Measurements from ENCODE around the gene C1QB.

The C1QB gene

DNA sequence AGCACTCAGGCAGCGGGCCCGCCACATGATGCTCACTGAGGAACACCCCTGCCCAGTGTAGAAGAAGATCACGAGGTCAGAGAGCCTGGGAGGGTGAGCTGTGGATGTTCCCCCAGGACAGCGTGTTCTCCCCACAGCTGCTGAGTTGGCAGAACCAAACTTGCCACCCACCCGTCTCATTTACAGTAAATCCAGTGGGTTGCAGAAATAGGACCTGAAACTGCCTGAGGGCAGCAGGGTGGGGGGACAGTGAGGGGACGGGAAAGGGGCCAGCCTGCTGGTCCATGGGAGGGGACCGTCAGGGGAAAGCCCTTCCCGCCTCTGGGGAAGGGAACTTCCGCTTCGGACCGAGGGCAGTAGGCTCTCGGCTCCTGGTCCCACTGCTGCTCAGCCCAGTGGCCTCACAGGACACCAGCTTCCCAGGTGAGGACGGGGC lies at the start of gene C1QB:
TSS of gene C1QB (plus strand) at position 356 of the 436 bp plus-strand sequence. CDS start 6,227 bp downstream, outside the sequence.
- DNase-seq: no peak

- no peak for DNase-seq
These were observed 46.9 kb upstream of the C1QB start for GRCh38 chr1:22606161-22606560.

- DNase-seq: no peak
These were observed 45.9 kb upstream of the C1QB start for GRCh38 chr1:22607154-22607553.

GRCh38 chr1:22608361-22608760 lies 44.7 kb upstream of the C1QB start:
- no peak for DNase-seq

DNA sequence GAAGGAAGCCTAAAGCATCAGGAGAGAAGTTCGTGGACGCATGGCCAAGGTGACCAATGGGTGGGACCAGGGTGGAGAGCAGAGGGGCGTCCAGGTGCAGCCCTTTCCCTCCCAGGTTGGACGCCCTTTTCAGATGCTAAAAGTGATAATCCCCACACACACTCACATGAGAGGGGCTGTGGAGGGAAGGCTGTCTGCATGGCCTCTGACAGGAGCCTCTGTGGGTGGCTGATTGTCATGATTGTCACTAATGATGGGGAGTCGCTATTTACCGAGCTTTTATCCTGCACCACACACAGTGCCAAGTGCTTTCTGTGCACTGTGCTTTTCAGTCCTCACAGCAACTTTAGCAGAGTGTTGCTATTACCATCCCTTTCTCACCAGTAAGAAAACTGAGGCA lies 43.7 kb upstream of the C1QB start:
- DNase-seq: no peak

- DNase-seq: no peak
These were observed 41.5 kb upstream of the C1QB start for GRCh38 chr1:22611530-22611947.

DNA sequence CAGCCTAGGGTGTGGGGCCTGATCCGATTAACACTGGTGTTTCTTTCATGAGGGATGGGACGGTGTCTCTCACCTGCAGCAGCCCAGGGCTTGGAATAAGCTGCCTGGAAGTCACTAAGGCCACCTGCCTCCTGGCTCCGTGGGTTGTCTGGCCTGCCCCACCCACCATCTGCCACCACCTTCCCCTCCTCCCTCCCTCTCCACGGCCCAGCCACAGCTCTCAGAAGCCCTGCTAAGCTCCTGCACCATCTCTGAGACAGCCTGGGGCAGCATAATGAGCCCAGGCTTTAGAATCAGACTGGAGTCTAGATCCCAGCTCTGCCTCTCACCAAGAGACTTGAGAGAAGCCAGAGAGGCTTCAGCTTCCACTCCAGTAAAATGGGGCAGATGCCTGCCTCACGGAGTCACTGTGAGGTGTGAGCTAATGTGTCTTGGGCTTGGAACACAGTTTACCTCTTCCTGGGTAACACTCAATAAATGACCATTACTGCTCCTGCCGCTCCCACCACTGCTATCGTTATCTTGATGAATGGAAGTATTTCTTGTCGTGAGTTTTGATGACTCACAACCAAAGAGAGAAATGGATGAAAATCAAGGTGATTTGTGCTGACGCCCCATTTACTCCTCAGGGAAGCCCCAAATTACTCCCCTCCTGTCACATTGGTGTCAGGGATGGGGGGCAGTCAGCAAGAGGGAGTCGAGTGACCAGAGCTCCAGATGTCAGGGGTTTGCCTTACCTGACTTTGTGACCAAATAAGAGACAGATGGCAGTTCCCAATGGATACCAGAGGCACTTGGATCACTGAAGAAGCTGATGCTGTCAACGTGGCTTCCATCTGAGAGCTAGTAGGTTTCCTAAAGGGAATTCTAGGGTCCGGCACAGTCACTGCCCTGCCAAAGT lies 40.1 kb upstream of the C1QB start:
- DNase-seq: no peak

DNA sequence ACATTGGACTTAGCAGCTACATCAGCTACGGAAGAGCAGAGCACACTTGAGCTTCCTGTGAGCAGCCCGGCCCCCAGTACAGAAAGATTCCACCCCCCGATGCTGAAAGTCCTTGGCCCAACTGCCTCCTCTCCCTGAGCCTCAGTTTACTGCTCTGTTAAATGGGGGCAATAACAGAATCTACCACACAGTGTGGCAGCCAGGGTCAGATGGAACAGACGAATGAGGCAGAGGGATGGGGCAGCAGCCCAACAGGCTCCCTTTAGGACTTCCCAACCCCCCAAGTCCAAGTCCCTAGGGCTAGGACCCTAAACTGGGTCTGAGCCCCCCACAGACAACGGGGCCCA lies 39.5 kb upstream of the C1QB start:
- no peak for DNase-seq

GRCh38 chr1:22613951-22614350 lies 39.1 kb upstream of the C1QB start:
- no peak for DNase-seq

DNA sequence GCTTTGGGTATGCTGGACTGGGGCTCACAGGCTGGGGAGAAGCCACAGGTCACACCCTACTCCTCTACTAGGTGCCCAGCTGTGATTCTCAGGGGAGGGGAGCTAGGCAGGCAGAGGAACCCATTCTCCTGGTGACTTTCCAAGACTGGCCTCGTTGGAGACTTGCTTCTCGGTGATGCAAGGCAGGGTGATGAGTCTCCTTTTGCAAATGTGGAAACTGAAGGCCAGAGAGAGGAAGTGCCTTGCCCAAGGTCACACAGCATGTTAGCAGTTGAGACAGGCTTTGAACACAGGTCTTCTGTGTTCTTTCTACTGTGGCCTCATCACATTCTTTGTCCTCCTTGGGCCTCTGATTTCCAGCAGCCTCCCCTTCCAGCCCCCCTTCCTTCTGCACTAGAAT lies 37.1 kb upstream of the C1QB start:
- DNase-seq: no peak

DNA sequence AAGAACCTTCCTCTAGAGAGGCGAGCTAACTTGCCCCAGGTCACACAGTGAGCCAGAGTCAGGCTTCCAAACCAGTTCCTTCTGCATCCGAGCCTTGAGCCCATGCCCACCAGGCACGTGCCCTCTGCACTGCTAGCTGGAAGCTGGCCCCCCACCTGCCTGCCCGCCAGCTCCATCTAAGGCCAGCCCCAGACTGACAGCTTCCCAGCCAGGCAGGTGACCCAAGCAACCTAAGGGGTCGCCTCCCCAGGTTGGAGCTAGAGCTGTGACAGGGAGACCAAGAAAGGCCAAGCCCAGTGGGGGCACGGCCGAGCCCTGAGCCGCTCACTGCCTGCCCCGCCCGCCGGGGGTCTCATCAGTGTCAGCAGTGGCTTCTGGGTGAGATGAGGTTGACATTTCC lies 36.5 kb upstream of the C1QB start:
- DNase-seq: no peak

GRCh38 chr1:22618056-22618455 lies 35.0 kb upstream of the C1QB start:
- DNase-seq: no peak

GRCh38 chr1:22619252-22619651 lies 33.8 kb upstream of the C1QB start:
- no peak for DNase-seq

DNA sequence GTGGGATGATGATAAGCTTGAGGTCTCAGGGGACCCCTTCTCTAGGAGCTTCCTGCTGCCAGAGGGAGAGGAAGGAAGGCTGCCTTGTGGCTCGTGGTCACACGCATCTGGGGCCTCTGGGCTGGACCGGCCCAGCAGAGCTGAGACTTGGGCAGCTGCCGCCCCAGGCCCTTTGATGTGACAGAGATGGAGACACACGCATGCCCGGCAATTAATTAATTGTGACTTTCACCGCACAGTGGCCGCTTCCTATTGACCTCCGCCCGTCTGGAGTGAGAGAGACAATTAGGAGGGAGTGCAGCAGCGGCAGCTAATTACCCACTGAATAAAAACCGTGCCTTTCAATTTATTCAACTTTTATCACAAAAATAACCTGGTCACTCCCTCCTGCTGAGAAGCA lies 33.2 kb upstream of the C1QB start:
- no peak for DNase-seq

GRCh38 chr1:22621761-22622160 lies 31.3 kb upstream of the C1QB start:
- DNase-seq: no peak

- no peak for DNase-seq
These were observed 27.6 kb upstream of the C1QB start for GRCh38 chr1:22625262-22625925.

DNA sequence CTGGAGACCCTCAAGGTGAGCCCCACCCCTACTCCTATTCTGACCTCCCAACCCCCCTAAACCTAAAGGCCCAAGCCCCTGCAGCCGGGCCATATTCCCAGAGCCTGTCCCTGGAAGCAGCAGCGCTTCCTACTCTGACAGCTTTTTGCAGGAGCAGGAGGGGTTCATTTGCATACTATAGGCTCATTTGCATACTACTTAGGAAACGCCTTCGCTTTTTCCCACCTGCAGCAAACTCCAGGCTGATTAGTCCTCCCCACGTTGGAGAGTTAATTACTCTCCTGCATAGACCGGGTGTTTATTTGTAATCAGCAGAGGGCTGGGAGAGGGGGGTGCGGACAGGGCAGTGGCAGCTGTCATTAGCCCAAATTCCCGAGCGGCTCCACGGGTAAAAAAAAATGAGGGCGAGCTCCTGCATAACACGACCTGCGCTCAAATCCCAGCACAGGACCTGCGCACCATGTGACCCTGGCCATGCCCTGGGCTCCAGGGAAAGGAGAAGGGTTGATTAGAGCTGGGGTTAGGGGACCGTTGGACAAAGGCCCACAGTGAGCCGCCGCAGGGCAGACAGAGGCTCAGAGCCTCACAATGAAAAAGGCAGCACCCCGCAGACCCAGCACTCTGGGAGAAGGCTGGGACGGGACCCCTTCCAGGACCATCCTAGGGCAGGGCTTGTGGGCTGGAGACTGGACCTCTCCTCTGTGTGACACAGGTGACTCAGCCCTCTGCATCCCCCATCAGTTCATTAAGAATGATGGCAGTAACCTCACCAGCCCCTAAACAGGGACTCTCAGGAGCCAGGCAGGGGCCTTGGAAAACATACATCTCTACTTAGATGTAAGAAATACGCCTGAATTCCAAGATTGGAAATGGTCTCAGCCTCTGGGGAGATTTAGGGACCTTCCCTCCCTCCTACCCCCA lies 26.5 kb upstream of the C1QB start:
- no peak for DNase-seq

DNA sequence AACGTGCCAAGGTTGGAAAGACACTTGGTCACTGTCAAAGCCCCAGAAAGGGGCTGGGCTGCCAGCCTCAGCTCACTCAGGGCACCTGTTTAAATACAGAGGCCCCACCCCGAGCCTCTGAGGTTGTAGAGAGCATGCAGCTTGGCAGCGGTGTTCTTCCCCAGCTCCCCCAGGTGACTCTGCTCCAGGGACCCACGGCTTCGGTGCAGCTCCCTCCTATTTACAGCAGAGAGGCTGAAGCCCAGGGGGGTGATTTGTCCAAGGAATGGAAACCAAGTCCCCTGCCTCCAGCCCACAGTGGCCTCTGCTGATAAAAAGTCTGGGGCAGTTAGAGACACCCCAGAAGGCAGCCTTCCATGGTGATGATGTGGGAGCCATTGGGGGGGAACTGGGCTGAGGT lies 25.7 kb upstream of the C1QB start:
- DNase-seq: no peak

DNA sequence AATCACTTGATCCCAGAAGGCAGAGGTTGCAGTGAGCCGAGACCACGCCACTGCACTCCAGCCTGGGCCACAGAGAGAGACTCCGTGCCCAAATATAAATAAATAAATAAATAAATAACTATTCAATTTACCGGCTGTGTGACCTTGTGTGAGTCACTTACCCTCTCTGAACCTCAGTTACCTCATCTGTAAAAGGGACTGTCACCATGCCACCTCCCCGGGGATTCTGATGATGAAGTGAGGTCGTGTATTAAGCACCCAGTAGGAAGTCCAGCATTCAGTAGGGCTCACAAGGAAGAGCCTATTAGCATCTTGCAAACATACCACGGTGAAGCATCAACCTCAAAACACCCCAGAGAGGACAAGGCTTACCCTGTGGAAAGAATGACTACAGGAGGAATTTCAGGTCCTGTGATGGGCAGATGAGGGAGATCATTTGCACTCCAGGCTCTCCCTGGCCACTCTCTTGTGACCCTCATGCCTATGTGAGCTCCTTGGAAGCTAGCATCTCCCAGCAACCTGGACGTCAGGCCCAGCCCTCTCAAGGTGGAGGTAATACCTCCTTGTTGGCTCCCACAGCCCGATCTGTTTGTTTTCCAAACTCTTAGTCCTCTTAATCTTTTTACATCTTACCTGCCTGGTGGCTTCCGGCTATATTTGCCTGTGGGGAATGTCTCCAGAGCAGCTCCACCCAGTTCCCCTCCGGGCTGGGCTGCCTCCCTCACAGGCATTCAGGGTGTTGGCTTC lies 24.2 kb upstream of the C1QB start:
- no peak for DNase-seq

DNA sequence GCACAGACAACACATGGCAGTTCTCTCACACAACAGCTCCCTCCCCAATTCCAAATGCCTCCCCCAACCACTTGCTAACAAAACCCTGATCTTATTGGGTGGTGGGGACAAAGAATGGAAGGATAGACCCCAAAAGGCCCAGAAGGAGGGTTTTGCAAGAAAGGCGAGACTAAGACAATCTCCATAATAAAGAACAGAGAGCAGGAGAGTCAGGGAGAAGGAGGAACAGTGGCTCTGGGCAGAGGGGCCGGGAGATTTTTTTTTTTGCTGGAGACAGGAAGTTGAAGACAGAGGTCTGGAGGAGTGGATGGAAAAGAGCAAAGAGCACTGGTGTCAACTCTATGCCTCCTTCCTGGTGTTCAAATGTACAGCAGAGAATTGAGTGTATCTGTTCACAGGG lies 23.1 kb upstream of the C1QB start:
- no peak for DNase-seq

- DNase-seq: no peak
These were observed 19.2 kb upstream of the C1QB start for GRCh38 chr1:22633697-22634463.

- DNase-seq: no peak
These were observed 17.6 kb upstream of the C1QB start for GRCh38 chr1:22635436-22635835.

All from activated CD4-positive, alpha-beta T cell treated with anti-CD3 and anti-CD28 coated beads, Interleukin-2, amount 50 U/mL, for 1 hour (primary cell).